ENCODE data around the gene TBC1D14. TPM values are rescaled to one million over a fixed set of nuclear protein-coding genes. Genes with fewer than 3 reads are reported as not detected.

The TBC1D14 gene
- total and polyA plus RNA-seq, 2 of the 8 experiments (the other 6 are each of a cell fraction or from before 2014, with no cell fraction given), result 45.6 to 48.2 TPM

DNA sequence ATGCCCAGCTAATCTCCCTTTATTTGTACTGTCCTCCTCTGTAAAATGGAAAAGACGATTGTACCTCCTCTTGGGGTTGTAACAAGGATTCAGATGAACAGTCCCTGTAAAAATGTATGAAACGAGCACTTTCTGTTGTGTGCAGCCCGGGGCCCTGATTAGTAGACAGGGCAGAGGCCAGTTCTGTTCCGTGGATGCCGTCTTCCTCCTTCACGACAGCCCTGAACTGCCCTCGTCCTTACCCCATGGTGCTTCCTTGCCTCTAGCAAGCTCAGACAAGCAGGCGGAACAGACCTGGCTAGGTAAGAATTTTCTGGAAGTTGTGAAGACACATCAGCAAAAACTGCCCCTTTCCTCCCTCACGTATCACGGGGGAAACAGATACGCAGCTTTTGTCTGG is 111.2 kb downstream of the TBC1D14 start:
- Histone ChIP-seq H3K4me3 (ENCODE audit: extremely low read depth in 1 of 4, insufficient read depth in 2 of 4, low read depth in 3 of 4, low read length in 4 of 4) (no peak overlapping the region), H3K4me2 (ENCODE audit: insufficient read depth in 1 of 2, low read depth in 2 of 2, low read length in 2 of 2) (no peak overlapping the region), H3K9ac (replicated peaks in 1 of 4; ENCODE audit: extremely low read depth in 1 of 4, low read depth in 3 of 4, low read length in 3 of 4) (no peak overlapping the region), H3K36me3 (ENCODE audit: control insufficient read depth in 2 of 4, insufficient read depth in 4 of 4, low read length in 3 of 4) (peaks cover 0 to 22% (median 11%) of the 10 kb centered on the region in 4 experiments; a peak in 7 of 8 replicates), H4K8ac (ENCODE audit: extremely low read depth, insufficient read depth, low read length) (no peak overlapping the region), H4K20me1 (replicated peaks in 1 of 2; ENCODE audit: control insufficient read depth in 1 of 2, insufficient read depth in 2 of 2, low read length in 2 of 2) (peaks cover 6 to 21% of the 10 kb centered on the region in 2 experiments), H2BK120ac (replicated peaks; ENCODE audit: low read depth, low read length) (no peak overlapping the region), H4K91ac (replicated peaks; ENCODE audit: insufficient read length, low read length) (no peak overlapping the region), H3K9me3 (ENCODE audit: insufficient read depth in 2 of 2, low read depth in 1 of 2, low read length in 1 of 2) (no peaks in the 10 kb centered on the region), H3K79me2 (ENCODE audit: control insufficient read depth in 1 of 2, insufficient read depth in 2 of 2, low read length in 2 of 2) (no peaks in the 10 kb centered on the region), H2BK15ac (ENCODE audit: low read length) (no peak overlapping the region), H3K27ac (ENCODE audit: low read depth, low read length) (no peak overlapping the region), H3K23me2 (ENCODE audit: low read depth, low read length) (no peaks in the 10 kb centered on the region), H3K4ac (replicated peaks; ENCODE audit: insufficient read length, low read depth, low read length) (no peak overlapping the region), H2AFZ (ENCODE audit: low read length) (no peak overlapping the region), H3K79me1 (ENCODE audit: low read depth, low read length) (peaks cover 4% of the 10 kb centered on the region), H2AK5ac (ENCODE audit: low read depth, low read length) (no peak overlapping the region), H3K18ac (ENCODE audit: extremely low read depth, low read length) (no peak overlapping the region), H3K27me3 (replicated peaks in 1 of 4; ENCODE audit: control insufficient read depth in 3 of 4, extremely low read depth in 1 of 4, insufficient read depth in 3 of 4, low read length in 3 of 4) (no peaks in the 10 kb centered on the region), H2BK5ac (ENCODE audit: low read depth, low read length) (no peak overlapping the region), H3K23ac (ENCODE audit: insufficient read length) (no peak overlapping the region), H2BK12ac (ENCODE audit: low read depth, low read length) (no peak overlapping the region), H3K14ac (ENCODE audit: insufficient read length) (no peak overlapping the region), H2BK20ac (ENCODE audit: low read length) (no peak overlapping the region), H4K5ac (ENCODE audit: insufficient read length, low read depth, low read length) (no peak overlapping the region), H3K56ac (replicated peaks; ENCODE audit: insufficient read length, low read depth, low read length) (no peak overlapping the region), H3K4me1 (replicated peaks in 1 of 4; ENCODE audit: control insufficient read depth in 3 of 4, insufficient read depth in 4 of 4, low read length in 3 of 4) (no peaks in the 10 kb centered on the region; a peak in 1 of 7 replicates)
- ChIA-PET POLR2A (ENCODE audit: partially characterized antibody) (interaction anchor here (0.8 to 1.7 kb wide), 2 partner anchors 33 to 166 kb away, joined by 3 to 6 read pairs; no protein-coding TSS in a partner anchor), CTCF (ENCODE audit: partially characterized antibody) (interaction anchor here (0.6 to 1.8 kb wide), 9 partner anchors 9 to 326 kb away, joined by 3 to 6 read pairs (median 3); no protein-coding TSS in a partner anchor)
- FAIRE-seq, result no peak
- TF ChIP-seq MAFK (IDR thresholded peaks at IDR 0.05; ENCODE audit: low read depth, low read length), result no peak
- WGBS, 2 experiments (ENCODE audit: extremely low coverage in 1 of 2, insufficient coverage in 1 of 2, insufficient read length in 1 of 2, insufficient replicate concordance in 2 of 2, low coverage in 1 of 2, low lambda C conversion rate in 2 of 2, missing lambda C conversion rate in 1 of 2), result 89% methylated on average over 11 of the region's 11 CpGs; no CpG with 5 or more reads in 1 of the 2 experiments
- no peak for DNase-seq (ENCODE audit: low read depth in 1 of 2, low spot score in 2 of 2)
